ENCODE measurements around the gene TOM1L2.

GRCh38 chr17:17902376-17902775 lies 69.8 kb downstream of the TOM1L2 start:
- TF ChIP-seq FOXM1 (IDR thresholded peaks at IDR 0.05; ENCODE audit: borderline replicate concordance): no peak
- no peak for TF ChIP-seq NFRKB (IDR thresholded peaks at IDR 0.05)
- no peak for TF ChIP-seq SP1 (IDR thresholded peaks at IDR 0.05)
- no peak for TF ChIP-seq FOXA1 (IDR thresholded peaks at IDR 0.05)
- TF ChIP-seq FOXK2 (IDR thresholded peaks at IDR 0.05): no peak
- no peak for TF ChIP-seq SUZ12 (IDR thresholded peaks at IDR 0.05)
- TF ChIP-seq ZNF384 (IDR thresholded peaks at IDR 0.05): no peak
- no peak for TF ChIP-seq ARNT (IDR thresholded peaks at IDR 0.05)
- TF ChIP-seq ELF4 (IDR thresholded peaks at IDR 0.05): no peak
- no peak for TF ChIP-seq CTBP1 (IDR thresholded peaks at IDR 0.05; ENCODE audit: borderline replicate concordance)
- TF ChIP-seq HDGF (IDR thresholded peaks at IDR 0.05; ENCODE audit: borderline replicate concordance): no peak
- no peak for TF ChIP-seq BHLHE40 (IDR thresholded peaks at IDR 0.05; ENCODE audit: borderline replicate concordance)
